Loucy (cell line): Measurements from ENCODE around the gene DCAF17.

Experiments used
- CTCF ChIP-seq: fragments of 200-600 bp; sonication (generic); conservative IDR thresholded peaks from 2 replicates; pipeline ENCODE4 v1.5.1; 2014; ENCODE audit warnings: mild to moderate bottlenecking, antibody characterized with exemption, low read length
- EZH2phosphoT487 ChIP-seq: fragments of 200-600 bp; IDR thresholded peaks from 2 replicates; pipeline ENCODE4 v1.6.1; 2018; ENCODE audit warnings: antibody characterized with exemption, mild to moderate bottlenecking, moderate library complexity, borderline replicate concordance

DNA sequence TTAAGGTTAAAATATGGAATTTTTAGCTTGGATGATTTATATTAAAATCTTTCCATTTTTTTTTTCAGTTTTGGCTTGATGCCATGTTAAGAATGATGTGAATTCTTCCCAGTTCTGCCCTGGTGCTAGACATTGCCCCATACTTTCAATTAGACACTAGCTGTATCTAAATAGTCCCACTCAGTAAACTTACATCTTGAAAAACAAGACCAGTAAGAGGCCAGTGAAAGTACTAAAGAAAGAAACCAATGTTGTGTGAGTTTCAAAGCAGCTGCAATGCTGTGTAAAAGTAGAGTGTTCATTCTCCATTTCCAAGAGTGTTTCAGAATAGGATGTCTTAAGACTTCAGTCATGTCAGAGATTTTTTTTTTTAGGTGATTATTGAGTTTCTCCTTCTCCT, 48.3 kb downstream of the DCAF17 start:
- TF ChIP-seq CTCF = no peak
- TF ChIP-seq EZH2phosphoT487 = no peak
